ENCODE measurements around the gene SEL1L.

GRCh38 chr14:81559385-81559784 is 25.7 kb upstream of the SEL1L start:
- TF ChIP-seq YY1 (tag by site-specific recombination; IDR thresholded peaks at IDR 0.05), result no peak
- TF ChIP-seq CTCF (tag by site-specific recombination; IDR thresholded peaks at IDR 0.05), result no peak
- no peak for TF ChIP-seq HOXA7 (CRISPR knock-in tag; IDR thresholded peaks at IDR 0.05; ENCODE audit: borderline replicate concordance)
- TF ChIP-seq ZNF529 (tag by site-specific recombination; IDR thresholded peaks at IDR 0.05; ENCODE audit: insufficient replicate concordance), result no peak
- TF ChIP-seq SETDB1 (IDR thresholded peaks at IDR 0.05; ENCODE audit: insufficient read length, low read length), result no peak
- TF ChIP-seq, protein P1, sequence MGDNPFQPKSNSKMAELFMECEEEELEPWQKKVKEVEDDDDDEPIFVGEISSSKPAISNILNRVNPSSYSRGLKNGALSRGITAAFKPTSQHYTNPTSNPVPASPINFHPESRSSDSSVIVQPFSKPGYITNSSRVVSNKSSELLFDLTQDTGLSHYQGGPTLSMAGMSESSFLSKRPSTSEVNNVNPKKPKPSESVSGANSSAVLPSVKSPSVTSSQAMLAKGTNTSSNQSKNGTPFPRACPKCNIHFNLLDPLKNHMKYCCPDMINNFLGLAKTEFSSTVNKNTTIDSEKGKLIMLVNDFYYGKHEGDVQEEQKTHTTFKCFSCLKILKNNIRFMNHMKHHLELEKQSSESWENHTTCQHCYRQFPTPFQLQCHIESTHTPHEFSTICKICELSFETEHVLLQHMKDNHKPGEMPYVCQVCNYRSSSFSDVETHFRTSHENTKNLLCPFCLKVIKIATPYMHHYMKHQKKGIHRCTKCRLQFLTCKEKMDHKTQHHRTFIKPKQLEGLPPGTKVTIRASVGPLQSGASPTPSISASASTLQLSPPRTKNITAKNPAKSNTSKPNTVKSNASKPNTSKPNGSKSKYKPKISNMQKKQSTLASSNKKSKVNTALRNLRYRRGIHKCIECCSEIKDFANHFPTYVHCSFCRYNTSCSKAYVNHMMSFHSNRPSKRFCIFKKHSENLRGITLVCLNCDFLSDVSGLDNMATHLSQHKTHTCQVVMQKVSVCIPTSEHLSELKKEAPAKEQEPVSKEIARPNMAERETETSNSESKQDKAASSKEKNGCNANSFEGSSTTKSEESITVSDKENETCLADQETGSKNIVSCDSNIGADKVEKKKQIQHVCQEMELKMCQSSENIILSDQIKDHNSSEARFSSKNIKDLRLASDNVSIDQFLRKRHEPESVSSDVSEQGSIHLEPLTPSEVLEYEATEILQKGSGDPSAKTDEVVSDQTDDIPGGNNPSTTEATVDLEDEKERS (tag by site-specific recombination; IDR thresholded peaks at IDR 0.05), result no peak
- TF ChIP-seq, protein P2, sequence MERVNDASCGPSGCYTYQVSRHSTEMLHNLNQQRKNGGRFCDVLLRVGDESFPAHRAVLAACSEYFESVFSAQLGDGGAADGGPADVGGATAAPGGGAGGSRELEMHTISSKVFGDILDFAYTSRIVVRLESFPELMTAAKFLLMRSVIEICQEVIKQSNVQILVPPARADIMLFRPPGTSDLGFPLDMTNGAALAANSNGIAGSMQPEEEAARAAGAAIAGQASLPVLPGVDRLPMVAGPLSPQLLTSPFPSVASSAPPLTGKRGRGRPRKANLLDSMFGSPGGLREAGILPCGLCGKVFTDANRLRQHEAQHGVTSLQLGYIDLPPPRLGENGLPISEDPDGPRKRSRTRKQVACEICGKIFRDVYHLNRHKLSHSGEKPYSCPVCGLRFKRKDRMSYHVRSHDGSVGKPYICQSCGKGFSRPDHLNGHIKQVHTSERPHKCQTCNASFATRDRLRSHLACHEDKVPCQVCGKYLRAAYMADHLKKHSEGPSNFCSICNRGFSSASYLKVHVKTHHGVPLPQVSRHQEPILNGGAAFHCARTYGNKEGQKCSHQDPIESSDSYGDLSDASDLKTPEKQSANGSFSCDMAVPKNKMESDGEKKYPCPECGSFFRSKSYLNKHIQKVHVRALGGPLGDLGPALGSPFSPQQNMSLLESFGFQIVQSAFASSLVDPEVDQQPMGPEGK (tag by site-specific recombination; IDR thresholded peaks at IDR 0.05), result no peak
- no peak for TF ChIP-seq MZF1 (tag by site-specific recombination; IDR thresholded peaks at IDR 0.05; ENCODE audit: borderline replicate concordance)

Measured in HEK293 (cell line).